ENCODE data around the gene ANKRD23. TPM values are rescaled to one million over a fixed set of nuclear protein-coding genes. Genes with fewer than 3 reads are reported as not detected.

Gene ANKRD23
- total and polyA plus RNA-seq, 8 donors, result 3.0 to 10.5 (median 5.7) TPM

DNA sequence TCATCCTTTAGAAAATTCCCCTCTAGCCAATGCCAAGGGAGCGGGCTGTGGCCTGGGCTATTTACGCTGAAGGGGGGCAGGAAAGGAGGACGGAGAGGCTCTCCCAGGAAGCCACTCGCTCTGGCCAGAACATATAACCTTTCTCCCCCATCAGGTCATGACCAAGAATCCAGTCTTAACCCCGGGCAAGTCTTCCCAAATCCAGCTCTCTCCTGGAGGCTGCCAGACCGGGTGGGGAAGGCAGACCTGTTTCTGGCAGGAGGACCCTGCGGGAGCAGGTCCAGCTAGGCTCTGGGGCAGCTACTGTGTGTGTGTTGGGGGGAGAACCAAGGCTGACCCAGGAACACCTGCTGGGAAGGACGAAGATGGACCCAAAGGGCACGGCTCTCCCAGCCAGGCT is 39.5 kb upstream of the ANKRD23 start:
- no peaks in the 10 kb centered on the region for H3K9me3 ChIP-seq
- ATAC-seq (no peak), DNase-seq (no peak)
- TF ChIP-seq, protein P1, sequence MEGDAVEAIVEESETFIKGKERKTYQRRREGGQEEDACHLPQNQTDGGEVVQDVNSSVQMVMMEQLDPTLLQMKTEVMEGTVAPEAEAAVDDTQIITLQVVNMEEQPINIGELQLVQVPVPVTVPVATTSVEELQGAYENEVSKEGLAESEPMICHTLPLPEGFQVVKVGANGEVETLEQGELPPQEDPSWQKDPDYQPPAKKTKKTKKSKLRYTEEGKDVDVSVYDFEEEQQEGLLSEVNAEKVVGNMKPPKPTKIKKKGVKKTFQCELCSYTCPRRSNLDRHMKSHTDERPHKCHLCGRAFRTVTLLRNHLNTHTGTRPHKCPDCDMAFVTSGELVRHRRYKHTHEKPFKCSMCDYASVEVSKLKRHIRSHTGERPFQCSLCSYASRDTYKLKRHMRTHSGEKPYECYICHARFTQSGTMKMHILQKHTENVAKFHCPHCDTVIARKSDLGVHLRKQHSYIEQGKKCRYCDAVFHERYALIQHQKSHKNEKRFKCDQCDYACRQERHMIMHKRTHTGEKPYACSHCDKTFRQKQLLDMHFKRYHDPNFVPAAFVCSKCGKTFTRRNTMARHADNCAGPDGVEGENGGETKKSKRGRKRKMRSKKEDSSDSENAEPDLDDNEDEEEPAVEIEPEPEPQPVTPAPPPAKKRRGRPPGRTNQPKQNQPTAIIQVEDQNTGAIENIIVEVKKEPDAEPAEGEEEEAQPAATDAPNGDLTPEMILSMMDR (IDR thresholded peaks at IDR 0.05), result no peak
- no peaks in the 10 kb centered on the region for H3K27me3 ChIP-seq
- H3K4me3 ChIP-seq, result no peak overlapping the region
- H3K4me1 ChIP-seq, result peaks cover 12 to 27% of the 10 kb centered on the region in 2 donors
- no peak overlapping the region for H3K27ac ChIP-seq
- intact Hi-C loops (cut with DNase I), result no loop called here
- no peaks in the 10 kb centered on the region for H3K36me3 ChIP-seq

DNA sequence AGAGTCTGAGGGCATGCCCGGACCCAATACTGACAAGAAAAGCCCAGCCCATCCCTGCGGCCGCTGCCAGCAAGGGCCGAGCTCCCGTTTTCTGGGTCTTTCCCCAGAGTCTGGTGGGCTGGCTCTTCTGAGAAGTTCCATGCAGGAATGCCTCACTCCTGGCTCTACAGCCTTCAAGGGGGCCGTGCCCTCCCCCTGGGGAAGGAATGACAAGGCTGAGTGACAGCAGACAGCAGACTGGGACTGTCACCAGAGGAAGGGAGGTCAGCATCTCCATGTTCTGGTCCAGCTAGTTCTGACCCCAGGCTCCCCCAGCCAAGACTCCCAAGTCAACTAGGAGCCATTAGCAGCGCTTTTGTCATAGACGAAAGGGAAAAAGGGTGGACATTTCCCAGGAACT is 39.1 kb upstream of the ANKRD23 start:
- peaks cover 0 to under 1% of the 10 kb centered on the region in 2 donors for H3K27me3 ChIP-seq
- no peak for ATAC-seq
- no peak for DNase-seq
- H3K9me3 ChIP-seq, result no peaks in the 10 kb centered on the region
- TF ChIP-seq, protein P1 (IDR thresholded peaks at IDR 0.05), result no peak
- H3K27ac ChIP-seq, result no peak overlapping the region
- H3K4me1 ChIP-seq, result peaks cover 8 to 23% of the 10 kb centered on the region in 2 donors
- no peaks in the 10 kb centered on the region for H3K36me3 ChIP-seq
- no peak overlapping the region for H3K4me3 ChIP-seq
- intact Hi-C loops (cut with DNase I), result no loop called here

DNA sequence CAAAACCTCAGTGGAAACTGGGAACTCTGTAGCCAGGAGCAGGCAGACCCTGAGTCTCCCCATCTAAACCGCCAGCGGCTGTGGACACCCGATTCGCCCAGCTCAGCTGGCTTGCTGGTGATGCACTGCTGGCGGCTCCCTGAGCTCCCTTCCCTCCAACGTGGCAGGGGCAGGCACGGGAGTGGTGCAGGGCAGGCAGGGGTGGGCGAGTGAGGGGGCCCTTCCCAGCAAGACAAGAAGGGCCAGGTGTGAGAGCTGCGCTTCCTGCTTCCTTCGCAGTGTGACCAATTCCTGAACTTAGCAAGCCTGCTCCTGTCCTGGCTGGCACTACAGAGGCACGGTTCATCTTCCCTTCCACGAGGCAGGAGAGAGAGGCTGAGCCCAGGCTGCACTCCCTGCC is 38.4 kb upstream of the ANKRD23 start:
- intact Hi-C loops (cut with DNase I), result no loop called here
- no peak overlapping the region for H3K4me3 ChIP-seq
- TF ChIP-seq, protein P1 (IDR thresholded peaks at IDR 0.05), result no peak
- H3K27me3 ChIP-seq, result peaks cover 0 to 6% of the 10 kb centered on the region in 2 donors
- H3K9me3 ChIP-seq, result no peaks in the 10 kb centered on the region
- no peaks in the 10 kb centered on the region for H3K36me3 ChIP-seq
- H3K4me1 ChIP-seq, result peaks cover 1 to 16% of the 10 kb centered on the region in 2 donors
- no peak overlapping the region for H3K27ac ChIP-seq
- DNase-seq (peak in 1 of 4 donors; percentile 75), ATAC-seq (no peak)

DNA sequence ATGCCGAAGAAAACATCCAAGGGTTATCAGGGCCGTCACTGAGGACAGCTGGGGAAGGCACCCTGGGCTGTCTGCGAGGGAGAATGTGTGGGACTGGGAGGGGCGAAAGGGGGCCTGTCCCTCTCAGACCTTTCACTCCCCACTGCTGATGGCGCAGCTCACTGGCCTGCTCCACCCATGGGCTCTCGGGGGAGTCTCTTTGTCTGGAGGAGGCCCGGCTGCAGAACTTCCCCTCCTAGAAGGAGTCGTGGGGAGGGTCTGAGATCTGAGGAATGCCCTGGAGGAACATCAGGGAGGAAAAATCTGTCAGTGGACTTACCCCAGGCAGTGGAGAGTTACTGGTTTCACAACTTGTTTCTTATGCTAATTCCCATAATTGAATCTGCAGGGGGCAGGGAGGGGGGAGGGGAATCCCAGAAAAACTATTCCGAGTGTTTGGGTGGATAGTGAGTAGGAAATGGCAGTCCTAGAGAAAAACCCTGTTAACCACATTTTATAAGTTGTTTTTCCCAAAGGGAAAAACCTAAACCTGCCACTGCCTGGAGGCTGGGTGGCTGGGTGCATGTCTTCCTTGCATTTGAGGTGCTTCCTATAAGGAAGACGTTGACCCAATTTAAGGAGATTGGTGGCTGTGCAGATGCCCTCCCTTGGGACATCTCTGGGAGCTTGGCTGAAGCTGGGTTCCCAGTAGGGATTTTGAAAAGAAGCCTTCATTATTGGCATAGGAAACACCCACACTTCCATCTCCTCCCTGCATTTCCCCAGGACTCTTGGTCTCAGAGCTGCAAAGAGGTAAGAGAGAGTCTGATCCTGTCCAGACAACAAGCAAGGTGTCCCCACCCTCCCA is 37.8 kb upstream of the ANKRD23 start:
- no peaks in the 10 kb centered on the region for H3K9me3 ChIP-seq
- peaks cover 0 to 6% of the 10 kb centered on the region in 2 donors for H3K27me3 ChIP-seq
- TF ChIP-seq, protein P1 (IDR thresholded peaks at IDR 0.05), result no peak
- H3K36me3 ChIP-seq, result no peaks in the 10 kb centered on the region
- H3K4me1 ChIP-seq, result peaks cover 0 to 13% of the 10 kb centered on the region in 2 donors
- no peak overlapping the region for H3K4me3 ChIP-seq
- no peak overlapping the region for H3K27ac ChIP-seq
- ATAC-seq, result no peak
- DNase-seq, result no peak
- intact Hi-C loops (cut with DNase I), result no loop called here

DNA sequence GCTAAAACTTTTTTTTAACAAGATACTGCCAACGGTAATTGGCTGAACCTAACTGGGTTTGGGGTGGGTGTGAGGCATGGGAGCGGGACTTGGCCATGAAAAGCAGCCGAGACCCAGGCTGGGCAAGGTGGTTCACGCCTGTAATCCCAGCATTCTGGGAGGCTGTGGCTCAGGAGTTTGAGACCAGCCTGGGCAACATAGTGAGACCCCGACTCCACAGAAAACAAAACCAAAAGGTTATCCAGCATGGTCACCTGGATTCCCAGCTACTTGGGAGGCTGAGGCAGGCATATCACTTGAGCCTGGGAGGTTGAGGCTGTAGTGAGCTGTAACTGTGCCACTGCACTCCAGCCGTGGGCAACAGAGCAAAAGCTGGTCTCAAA is 37.1 kb upstream of the ANKRD23 start:
- TF ChIP-seq, protein P1 (IDR thresholded peaks at IDR 0.05), result no peak
- Histone ChIP-seq H3K27ac (no peak overlapping the region), H3K27me3 (peaks cover 0 to 6% of the 10 kb centered on the region in 2 donors), H3K4me3 (no peak overlapping the region), H3K9me3 (no peaks in the 10 kb centered on the region), H3K4me1 (peaks cover 0 to 11% of the 10 kb centered on the region in 2 donors), H3K36me3 (no peaks in the 10 kb centered on the region)
- intact Hi-C loops (cut with DNase I), result no loop called here
- DNase-seq (no peak), ATAC-seq (no peak)
